Rectal smooth muscle tissue (tissue), 1 donor: ENCODE results near the gene OPCML.

Experiments
- H3K27ac ChIP-seq: one replicate; pipeline ENCODE4 v1.7.0; 2013; ENCODE audit warnings: low read depth, low read length, inconsistent platforms
- H3K27me3 ChIP-seq: one replicate; pipeline ENCODE4 v1.7.0; 2013; ENCODE audit warnings: low read length; ENCODE audit not compliant: control insufficient read depth, insufficient read depth
- H3K36me3 ChIP-seq: one replicate; pipeline ENCODE4 v1.7.0; 2013; ENCODE audit warnings: low read length; ENCODE audit not compliant: control insufficient read depth, insufficient read depth
- H3K4me1 ChIP-seq: one replicate; pipeline ENCODE4 v1.7.0; 2013; ENCODE audit warnings: low read length; ENCODE audit not compliant: control insufficient read depth, insufficient read depth
- H3K4me3 ChIP-seq: one replicate; pipeline ENCODE4 v1.7.0; 2013; ENCODE audit warnings: low read length
- H3K9ac ChIP-seq: one replicate; pipeline ENCODE4 v1.7.0; 2013; ENCODE audit warnings: low read length

Gene OPCML

GRCh38 chr11:133531971-133532651 is at the start of gene OPCML:
TSS of gene OPCML (minus strand) at chr11:133532501.
- Histone ChIP-seq H3K4me3 (no peak within 1 kb of the TSS), H3K9ac (no peak within 1 kb of the TSS), H3K36me3 (no peaks in the 10 kb centered on the region), H3K27me3 (no peaks in the 10 kb centered on the region), H3K27ac (no peak within 1 kb of the TSS), H3K4me1 (no peaks in the 10 kb centered on the region)

- Histone ChIP-seq H3K4me1 (no peaks in the 10 kb centered on the region), H3K36me3 (no peaks in the 10 kb centered on the region), H3K27ac (no peak overlapping the region), H3K9ac (no peak overlapping the region), H3K4me3 (no peak overlapping the region), H3K27me3 (no peaks in the 10 kb centered on the region)
These were observed 48.8 kb upstream of the OPCML start for GRCh38 chr11:133581091-133581490.

GRCh38 chr11:133579165-133580031 is 47.1 kb upstream of the OPCML start:
- Histone ChIP-seq H3K36me3 (no peaks in the 10 kb centered on the region), H3K27me3 (no peaks in the 10 kb centered on the region), H3K27ac (no peak overlapping the region), H3K9ac (no peak overlapping the region), H3K4me3 (no peak overlapping the region), H3K4me1 (no peaks in the 10 kb centered on the region)

- H3K27ac ChIP-seq, result no peak overlapping the region
- H3K27me3 ChIP-seq, result no peaks in the 10 kb centered on the region
- H3K9ac ChIP-seq, result no peak overlapping the region
- no peak overlapping the region for H3K4me3 ChIP-seq
- no peaks in the 10 kb centered on the region for H3K4me1 ChIP-seq
- no peaks in the 10 kb centered on the region for H3K36me3 ChIP-seq
These were observed 45.1 kb upstream of the OPCML start for GRCh38 chr11:133577403-133577802.

GRCh38 chr11:133576351-133576750 is 44.0 kb upstream of the OPCML start:
- H3K27ac ChIP-seq, result no peak overlapping the region
- no peak overlapping the region for H3K4me3 ChIP-seq
- H3K4me1 ChIP-seq, result no peaks in the 10 kb centered on the region
- H3K36me3 ChIP-seq, result no peaks in the 10 kb centered on the region
- H3K27me3 ChIP-seq, result no peaks in the 10 kb centered on the region
- no peak overlapping the region for H3K9ac ChIP-seq

GRCh38 chr11:133573081-133573480 is 40.8 kb upstream of the OPCML start:
- no peaks in the 10 kb centered on the region for H3K27me3 ChIP-seq
- no peaks in the 10 kb centered on the region for H3K4me1 ChIP-seq
- H3K4me3 ChIP-seq, result no peak overlapping the region
- no peak overlapping the region for H3K9ac ChIP-seq
- H3K27ac ChIP-seq, result no peak overlapping the region
- H3K36me3 ChIP-seq, result no peaks in the 10 kb centered on the region

GRCh38 chr11:133570376-133570775 is 38.1 kb upstream of the OPCML start:
- no peaks in the 10 kb centered on the region for H3K36me3 ChIP-seq
- H3K4me1 ChIP-seq, result no peaks in the 10 kb centered on the region
- H3K4me3 ChIP-seq, result no peak overlapping the region
- no peaks in the 10 kb centered on the region for H3K27me3 ChIP-seq
- no peak overlapping the region for H3K27ac ChIP-seq
- H3K9ac ChIP-seq, result no peak overlapping the region

GRCh38 chr11:133563505-133564025 is 31.3 kb upstream of the OPCML start:
- no peaks in the 10 kb centered on the region for H3K27me3 ChIP-seq
- H3K27ac ChIP-seq, result no peak overlapping the region
- H3K4me1 ChIP-seq, result no peaks in the 10 kb centered on the region
- H3K9ac ChIP-seq, result no peak overlapping the region
- H3K4me3 ChIP-seq, result no peak overlapping the region
- H3K36me3 ChIP-seq, result no peaks in the 10 kb centered on the region

GRCh38 chr11:133560472-133560855 is 28.2 kb upstream of the OPCML start:
- Histone ChIP-seq H3K9ac (no peak overlapping the region), H3K4me3 (no peak overlapping the region), H3K27ac (no peak overlapping the region), H3K36me3 (no peaks in the 10 kb centered on the region), H3K27me3 (no peaks in the 10 kb centered on the region), H3K4me1 (no peaks in the 10 kb centered on the region)

- no peaks in the 10 kb centered on the region for H3K27me3 ChIP-seq
These were observed 27.7 kb upstream of the OPCML start for GRCh38 chr11:133559833-133560471.

GRCh38 chr11:133559382-133559781 is 27.1 kb upstream of the OPCML start:
- Histone ChIP-seq H3K27ac (no peak overlapping the region), H3K4me1 (no peaks in the 10 kb centered on the region), H3K4me3 (no peak overlapping the region), H3K9ac (no peak overlapping the region), H3K27me3 (no peaks in the 10 kb centered on the region), H3K36me3 (no peaks in the 10 kb centered on the region)

More at GRCh38 chr11:133559833-133560471, 27.7 kb upstream of the OPCML start:
- Histone ChIP-seq H3K36me3 (no peaks in the 10 kb centered on the region), H3K27ac (no peak overlapping the region), H3K9ac (no peak overlapping the region), H3K4me1 (no peaks in the 10 kb centered on the region), H3K4me3 (no peak overlapping the region)

- H3K9ac ChIP-seq, result no peak overlapping the region
- no peak overlapping the region for H3K27ac ChIP-seq
- H3K4me1 ChIP-seq, result no peaks in the 10 kb centered on the region
- no peak overlapping the region for H3K4me3 ChIP-seq
- H3K27me3 ChIP-seq, result no peaks in the 10 kb centered on the region
- H3K36me3 ChIP-seq, result no peaks in the 10 kb centered on the region
These were observed 22.7 kb upstream of the OPCML start for GRCh38 chr11:133555034-133555433.
